ENCODE results near the gene RBP3.

- TF ChIP-seq CTCF (IDR thresholded peaks at IDR 0.05; ENCODE audit: poor library complexity): no peak
- no peak for TF ChIP-seq EZH2 (IDR thresholded peaks at IDR 0.05; ENCODE audit: borderline replicate concordance)
- TF ChIP-seq EZH2phosphoT487 (IDR thresholded peaks at IDR 0.05; ENCODE audit: low read depth, severe bottlenecking, unreplicated experiment): no peak
Measured at GRCh38 chr10:47306387-47307210, 41.6 kb upstream of the RBP3 start.

Data from hepatocyte (in vitro differentiated cells).